ENCODE data around the gene GLI2. TPM values are rescaled to one million over a fixed set of nuclear protein-coding genes. Genes with fewer than 3 reads are reported as not detected.

GLI2 gene
- total and polyA plus RNA-seq, 2 of the 13 experiments (the other 11 are each of a cell fraction or from before 2014, with no cell fraction given): not detected

DNA sequence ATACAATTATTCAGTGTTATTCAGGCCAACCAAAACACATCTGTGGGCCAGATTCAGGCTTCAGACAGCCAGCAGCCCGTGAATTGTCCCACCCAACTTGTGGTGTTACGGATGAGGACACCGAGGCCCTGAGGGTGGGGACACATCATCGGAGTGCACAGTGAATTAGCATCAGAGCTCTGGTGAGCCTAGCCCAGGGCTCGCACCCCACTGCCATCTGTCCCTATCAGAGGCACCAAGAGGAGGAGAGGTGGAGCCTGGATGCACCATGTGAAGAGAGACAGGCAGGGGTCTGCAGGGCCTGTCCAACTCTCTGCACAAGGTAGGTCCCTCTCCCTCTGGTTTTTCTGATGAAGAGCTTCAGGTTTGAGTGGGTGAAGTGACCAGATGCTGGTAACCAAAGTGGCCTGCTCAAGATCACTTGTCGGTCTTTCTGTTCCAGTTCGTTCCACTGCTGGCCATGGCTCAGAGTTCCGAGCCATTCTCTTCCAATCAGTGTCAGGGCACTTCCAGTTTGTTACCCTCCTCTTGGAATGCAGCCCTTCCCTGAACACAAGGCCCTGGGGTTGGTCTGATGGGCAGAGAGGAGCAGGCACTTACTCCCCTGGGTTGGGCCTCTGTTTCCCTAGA lies 14.8 kb upstream of the GLI2 start:
- H3K79me2 ChIP-seq (ENCODE audit: insufficient read depth, low read length): no peaks in the 10 kb centered on the region
- no peaks in the 10 kb centered on the region for H4K20me1 ChIP-seq (ENCODE audit: insufficient read depth, low read length)
- CTCF ChIA-PET (ENCODE audit: low intra/inter-chr PET ratio, low total read pairs): no interaction called here
- peaks cover 3% of the 10 kb centered on the region; the same call in 1 of the 2 replicates for H3K9me3 ChIP-seq (ENCODE audit: low read length)
- POLR2A ChIA-PET: no interaction called here
- H3K4me1 ChIP-seq (ENCODE audit: insufficient read depth, low read length): no peaks in the 10 kb centered on the region
- no peak overlapping the region for H2AFZ ChIP-seq (ENCODE audit: low read length)
- ATAC-seq: no peak
- intact Hi-C loops (cut with micrococcal nuclease; ENCODE audit: unreplicated experiment) (no loop called here), in situ Hi-C loops (cut with HindIII; ENCODE audit: extremely low pct_ligation_motif_present, low pct_unique_long_range_greater_than_20kb) (no loop called here)
- no peak overlapping the region for H3K27ac ChIP-seq (ENCODE audit: extremely low read length, insufficient read depth, low read length)
- no peak overlapping the region for H3K4me3 ChIP-seq (replicated peaks in 1 of 3; ENCODE audit: insufficient read depth in 1 of 3, low read depth in 2 of 3, low read length in 3 of 3)
- peaks cover 7 to 55% of the 10 kb centered on the region in 2 experiments; a peak in 3 of 5 replicates for H3K27me3 ChIP-seq (ENCODE audit: control insufficient read depth in 1 of 2, insufficient read depth in 2 of 2, low read length in 2 of 2)
- BruUV-seq (replicated peaks): no TSS peak
- H3K4me2 ChIP-seq (ENCODE audit: low read depth, low read length): no peak overlapping the region
- no peak overlapping the region for H3K9ac ChIP-seq (ENCODE audit: insufficient read depth, low read depth, low read length)
- H3K36me3 ChIP-seq (replicated peaks in 1 of 2; ENCODE audit: control insufficient read depth in 1 of 2, insufficient read depth in 2 of 2, low read length in 2 of 2): no peaks in the 10 kb centered on the region
- 19% methylated on average over 8 of the region's 8 CpGs for WGBS (ENCODE audit: low lambda C conversion rate)
- no peak for DNase-seq (ENCODE audit: low spot score)
- no peak for FAIRE-seq
- no peak for TF ChIP-seq RBAK (CRISPR knock-in tag; IDR thresholded peaks at IDR 0.05)
- no peak for TF ChIP-seq ZNF263 (CRISPR knock-in tag; IDR thresholded peaks at IDR 0.05)
- TF ChIP-seq, protein P1, sequence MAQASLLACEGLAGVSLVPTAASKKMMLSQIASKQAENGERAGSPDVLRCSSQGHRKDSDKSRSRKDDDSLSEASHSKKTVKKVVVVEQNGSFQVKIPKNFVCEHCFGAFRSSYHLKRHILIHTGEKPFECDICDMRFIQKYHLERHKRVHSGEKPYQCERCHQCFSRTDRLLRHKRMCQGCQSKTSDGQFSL (CRISPR knock-in tag; IDR thresholded peaks at IDR 0.05): no peak
- TF ChIP-seq, protein P2, sequence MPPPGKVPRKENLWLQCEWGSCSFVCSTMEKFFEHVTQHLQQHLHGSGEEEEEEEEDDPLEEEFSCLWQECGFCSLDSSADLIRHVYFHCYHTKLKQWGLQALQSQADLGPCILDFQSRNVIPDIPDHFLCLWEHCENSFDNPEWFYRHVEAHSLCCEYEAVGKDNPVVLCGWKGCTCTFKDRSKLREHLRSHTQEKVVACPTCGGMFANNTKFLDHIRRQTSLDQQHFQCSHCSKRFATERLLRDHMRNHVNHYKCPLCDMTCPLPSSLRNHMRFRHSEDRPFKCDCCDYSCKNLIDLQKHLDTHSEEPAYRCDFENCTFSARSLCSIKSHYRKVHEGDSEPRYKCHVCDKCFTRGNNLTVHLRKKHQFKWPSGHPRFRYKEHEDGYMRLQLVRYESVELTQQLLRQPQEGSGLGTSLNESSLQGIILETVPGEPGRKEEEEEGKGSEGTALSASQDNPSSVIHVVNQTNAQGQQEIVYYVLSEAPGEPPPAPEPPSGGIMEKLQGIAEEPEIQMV (CRISPR knock-in tag; IDR thresholded peaks at IDR 0.05; ENCODE audit: low read depth): no peak
- TF ChIP-seq HNRNPH1 (optimal IDR thresholded peaks at IDR 0.05; ENCODE audit: low read depth, low read length): no peak
- no peak for TF ChIP-seq FIP1L1 (IDR thresholded peaks at IDR 0.05; ENCODE audit: borderline replicate concordance, insufficient read depth, low read depth, low read length)
- no peak for TF ChIP-seq YEATS4 (CRISPR knock-in tag; IDR thresholded peaks at IDR 0.05; ENCODE audit: borderline replicate concordance)
- TF ChIP-seq, protein P3, sequence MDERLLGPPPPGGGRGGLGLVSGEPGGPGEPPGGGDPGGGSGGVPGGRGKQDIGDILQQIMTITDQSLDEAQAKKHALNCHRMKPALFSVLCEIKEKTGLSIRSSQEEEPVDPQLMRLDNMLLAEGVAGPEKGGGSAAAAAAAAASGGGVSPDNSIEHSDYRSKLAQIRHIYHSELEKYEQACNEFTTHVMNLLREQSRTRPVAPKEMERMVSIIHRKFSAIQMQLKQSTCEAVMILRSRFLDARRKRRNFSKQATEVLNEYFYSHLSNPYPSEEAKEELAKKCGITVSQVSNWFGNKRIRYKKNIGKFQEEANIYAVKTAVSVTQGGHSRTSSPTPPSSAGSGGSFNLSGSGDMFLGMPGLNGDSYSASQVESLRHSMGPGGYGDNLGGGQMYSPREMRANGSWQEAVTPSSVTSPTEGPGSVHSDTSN (CRISPR knock-in tag; IDR thresholded peaks at IDR 0.05): no peak
- no peak for TF ChIP-seq ZNF431 (CRISPR knock-in tag; IDR thresholded peaks at IDR 0.05; ENCODE audit: borderline replicate concordance, low read depth)
- no peak for TF ChIP-seq SALL2 (CRISPR knock-in tag; IDR thresholded peaks at IDR 0.05)
- TF ChIP-seq, protein P4, sequence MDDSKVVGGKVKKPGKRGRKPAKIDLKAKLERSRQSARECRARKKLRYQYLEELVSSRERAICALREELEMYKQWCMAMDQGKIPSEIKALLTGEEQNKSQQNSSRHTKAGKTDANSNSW (CRISPR knock-in tag; IDR thresholded peaks at IDR 0.05; ENCODE audit: borderline replicate concordance): no peak
- TF ChIP-seq, protein P5, sequence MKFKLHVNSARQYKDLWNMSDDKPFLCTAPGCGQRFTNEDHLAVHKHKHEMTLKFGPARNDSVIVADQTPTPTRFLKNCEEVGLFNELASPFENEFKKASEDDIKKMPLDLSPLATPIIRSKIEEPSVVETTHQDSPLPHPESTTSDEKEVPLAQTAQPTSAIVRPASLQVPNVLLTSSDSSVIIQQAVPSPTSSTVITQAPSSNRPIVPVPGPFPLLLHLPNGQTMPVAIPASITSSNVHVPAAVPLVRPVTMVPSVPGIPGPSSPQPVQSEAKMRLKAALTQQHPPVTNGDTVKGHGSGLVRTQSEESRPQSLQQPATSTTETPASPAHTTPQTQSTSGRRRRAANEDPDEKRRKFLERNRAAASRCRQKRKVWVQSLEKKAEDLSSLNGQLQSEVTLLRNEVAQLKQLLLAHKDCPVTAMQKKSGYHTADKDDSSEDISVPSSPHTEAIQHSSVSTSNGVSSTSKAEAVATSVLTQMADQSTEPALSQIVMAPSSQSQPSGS (CRISPR knock-in tag; IDR thresholded peaks at IDR 0.05): no peak
- no peak for TF ChIP-seq STAG1 (CRISPR knock-in tag; IDR thresholded peaks at IDR 0.05)
- no peak for TF ChIP-seq ZSCAN31 (CRISPR knock-in tag; IDR thresholded peaks at IDR 0.05; ENCODE audit: low read depth)
- TF ChIP-seq HNF4G (IDR thresholded peaks at IDR 0.05; ENCODE audit: borderline replicate concordance, low read depth, low read length): no peak
- TF ChIP-seq HNF4G (CRISPR knock-in tag; IDR thresholded peaks at IDR 0.05; ENCODE audit: borderline replicate concordance, low read depth): no peak
- no peak for TF ChIP-seq CBX2 (IDR thresholded peaks at IDR 0.05; ENCODE audit: low read depth, low read length)
- TF ChIP-seq CBX2 (CRISPR knock-in tag; IDR thresholded peaks at IDR 0.05; ENCODE audit: low read depth): no peak
- TF ChIP-seq, protein P6, sequence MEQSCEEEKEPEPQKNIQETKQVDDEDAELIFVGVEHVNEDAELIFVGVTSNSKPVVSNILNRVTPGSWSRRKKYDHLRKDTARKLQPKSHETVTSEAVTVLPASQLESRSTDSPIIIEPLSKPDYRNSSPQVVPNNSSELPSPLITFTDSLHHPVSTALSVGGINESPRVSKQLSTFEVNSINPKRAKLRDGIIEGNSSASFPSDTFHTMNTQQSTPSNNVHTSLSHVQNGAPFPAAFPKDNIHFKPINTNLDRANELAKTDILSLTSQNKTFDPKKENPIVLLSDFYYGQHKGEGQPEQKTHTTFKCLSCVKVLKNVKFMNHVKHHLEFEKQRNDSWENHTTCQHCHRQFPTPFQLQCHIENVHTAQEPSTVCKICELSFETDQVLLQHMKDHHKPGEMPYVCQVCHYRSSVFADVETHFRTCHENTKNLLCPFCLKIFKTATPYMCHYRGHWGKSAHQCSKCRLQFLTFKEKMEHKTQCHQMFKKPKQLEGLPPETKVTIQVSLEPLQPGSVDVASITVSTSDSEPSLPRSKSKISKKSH (CRISPR knock-in tag; IDR thresholded peaks at IDR 0.05; ENCODE audit: borderline replicate concordance): no peak
